ENCODE results near the gene TTLL4.

GRCh38 chr2:218698885-218699284 lies 11.8 kb upstream of the TTLL4 start:
- TF ChIP-seq CTCF (IDR thresholded peaks at IDR 0.05), result no peak
- no peak for TF ChIP-seq EZH2phosphoT487 (IDR thresholded peaks at IDR 0.05)
- no peak for TF ChIP-seq EZH2 (IDR thresholded peaks at IDR 0.05)
